Fibroblast of lung (primary cell): ENCODE data around the gene RAB25.

ENCODE experiments used
- EZH2 ChIP-seq: IDR thresholded peaks from 2 replicates; pipeline ENCODE4 v1.5.1; 2012; ENCODE audit warnings: low read length, control low read depth, mild to moderate bottlenecking; ENCODE audit errors: missing control alignments
- TF ChIP-seq, protein P1 (sequence below), 2 donors: IDR thresholded peaks in 1 of 2; conservative IDR thresholded peaks in 1 of 2; 1 replicate in 1 of 2; 2 replicates in 1 of 2; pipeline ENCODE4 v1.5.1; 2011 to 2012; ENCODE audit warnings: low read length in 2 of 2, control low read depth in 1 of 2, inconsistent platforms in 1 of 2, low read depth in 1 of 2, mild to moderate bottlenecking in 1 of 2

- TF ChIP-seq, protein P1, sequence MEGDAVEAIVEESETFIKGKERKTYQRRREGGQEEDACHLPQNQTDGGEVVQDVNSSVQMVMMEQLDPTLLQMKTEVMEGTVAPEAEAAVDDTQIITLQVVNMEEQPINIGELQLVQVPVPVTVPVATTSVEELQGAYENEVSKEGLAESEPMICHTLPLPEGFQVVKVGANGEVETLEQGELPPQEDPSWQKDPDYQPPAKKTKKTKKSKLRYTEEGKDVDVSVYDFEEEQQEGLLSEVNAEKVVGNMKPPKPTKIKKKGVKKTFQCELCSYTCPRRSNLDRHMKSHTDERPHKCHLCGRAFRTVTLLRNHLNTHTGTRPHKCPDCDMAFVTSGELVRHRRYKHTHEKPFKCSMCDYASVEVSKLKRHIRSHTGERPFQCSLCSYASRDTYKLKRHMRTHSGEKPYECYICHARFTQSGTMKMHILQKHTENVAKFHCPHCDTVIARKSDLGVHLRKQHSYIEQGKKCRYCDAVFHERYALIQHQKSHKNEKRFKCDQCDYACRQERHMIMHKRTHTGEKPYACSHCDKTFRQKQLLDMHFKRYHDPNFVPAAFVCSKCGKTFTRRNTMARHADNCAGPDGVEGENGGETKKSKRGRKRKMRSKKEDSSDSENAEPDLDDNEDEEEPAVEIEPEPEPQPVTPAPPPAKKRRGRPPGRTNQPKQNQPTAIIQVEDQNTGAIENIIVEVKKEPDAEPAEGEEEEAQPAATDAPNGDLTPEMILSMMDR (conservative IDR thresholded peaks at IDR 0.05 in 1 of 2, IDR thresholded peaks at IDR 0.05 in 1 of 2; ENCODE audit: low read depth in 1 of 2, low read length in 2 of 2) = no peak
- TF ChIP-seq EZH2 = no peak
These were observed 37.8 kb downstream of the RAB25 start for GRCh38 chr1:156098784-156099183.
